IgD-negative memory B cell (primary cell): ENCODE data around the gene NBEA. TPM values are rescaled to one million over a fixed set of nuclear protein-coding genes. Genes with fewer than 3 reads are reported as not detected.

Experiments used
- H3K27ac Mint-ChIP-seq, 3 donors: one replicate each; pipeline ENCODE4 v1.8.0; 2020 to 2022; ENCODE audit warnings: mild to moderate bottlenecking in 3 of 3, mixed read lengths in 3 of 3, moderate library complexity in 1 of 3
- H3K27me3 Mint-ChIP-seq: one replicate; pipeline ENCODE4 v1.8.0; 2021; ENCODE audit warnings: mixed read lengths
- H3K36me3 Mint-ChIP-seq: one replicate; pipeline ENCODE4 v1.8.0; 2020; ENCODE audit warnings: mild to moderate bottlenecking, mixed read lengths
- H3K4me1 Mint-ChIP-seq, 3 donors: one replicate each; pipeline ENCODE4 v1.8.0; 2020 to 2022; ENCODE audit warnings: mixed read lengths in 3 of 3, mild to moderate bottlenecking in 1 of 3
- H3K4me3 Mint-ChIP-seq, 4 donors: one replicate each; pipeline ENCODE4 v1.8.0; 2020 to 2022; ENCODE audit warnings: mild to moderate bottlenecking in 4 of 4, mixed read lengths in 4 of 4, moderate library complexity in 3 of 4
- H3K9me3 Mint-ChIP-seq, 3 donors: one replicate each; pipeline ENCODE4 v1.8.0; 2020 to 2021; ENCODE audit warnings: mixed read lengths in 3 of 3, mild to moderate bottlenecking in 1 of 3
- polyA plus RNA-seq: library from polyadenylated mRNA; unstranded; fragments of 300-500 nt; fragmentation: Illumina TruSeq; gene quantifications from one replicate; pipeline ENCODE4 v1.2.3, GENCODE V29; 2021

The NBEA gene
- polyA plus RNA-seq, 1 donor from 2014 or later: 0.61 TPM

DNA sequence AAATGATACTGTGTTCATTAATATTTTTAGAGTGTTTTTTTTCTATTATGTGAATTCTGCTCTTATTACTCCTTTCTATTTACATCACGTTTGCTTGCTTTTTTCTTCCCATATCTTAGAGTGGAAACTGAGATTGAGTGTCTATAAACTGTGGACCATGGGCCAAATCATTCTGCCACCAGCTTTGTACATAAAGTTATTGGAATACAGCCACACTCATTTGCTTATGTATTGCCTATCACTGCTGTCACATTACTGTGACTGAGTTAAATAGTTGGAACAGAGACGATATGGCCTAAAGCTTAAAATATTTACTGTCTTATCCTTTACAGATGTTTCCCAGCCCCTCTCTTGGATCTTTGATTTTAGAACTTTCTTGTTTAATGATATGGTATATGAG, 274.1 kb downstream of the NBEA start:
- Mint-ChIP-seq H3K4me3 (no peak overlapping the region), H3K9me3 (peaks cover 0 to 3% (median 0%) of the 10 kb centered on the region in 3 donors), H3K36me3 (peaks cover 8% of the 10 kb centered on the region), H3K4me1 (no peaks in the 10 kb centered on the region), H3K27me3 (no peaks in the 10 kb centered on the region), H3K27ac (no peak overlapping the region)

DNA sequence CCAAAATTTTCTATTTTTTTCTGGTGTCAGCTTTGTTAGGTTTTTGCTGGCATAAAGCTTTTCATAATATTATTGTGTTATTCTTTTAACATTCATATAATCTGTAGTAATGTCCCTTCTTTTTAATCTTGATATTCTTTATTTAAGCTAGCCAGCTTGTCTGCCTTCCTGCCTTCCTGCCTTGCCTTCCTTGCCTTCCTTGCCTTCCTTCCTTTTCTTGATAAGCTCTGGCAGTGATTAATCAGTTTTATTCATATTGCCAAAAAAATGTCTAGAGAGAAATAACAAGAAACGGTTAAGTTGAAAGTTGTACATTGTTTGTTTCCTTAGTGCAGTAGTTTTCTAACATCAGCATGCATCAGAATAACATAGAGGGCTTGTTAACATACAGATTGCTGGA, 277.0 kb downstream of the NBEA start:
- H3K27me3 Mint-ChIP-seq: no peaks in the 10 kb centered on the region
- H3K27ac Mint-ChIP-seq: peak overlapping the region in 1 of 3 donors; percentile 63
- no peaks in the 10 kb centered on the region for H3K4me1 Mint-ChIP-seq
- H3K4me3 Mint-ChIP-seq: no peak overlapping the region
- peaks cover 0 to 3% (median 0%) of the 10 kb centered on the region in 3 donors for H3K9me3 Mint-ChIP-seq
- H3K36me3 Mint-ChIP-seq: peaks cover 9% of the 10 kb centered on the region

- H3K4me1 Mint-ChIP-seq: no peaks in the 10 kb centered on the region
- no peak overlapping the region for H3K27ac Mint-ChIP-seq
- H3K4me3 Mint-ChIP-seq: no peak overlapping the region
- H3K36me3 Mint-ChIP-seq: peaks cover 4% of the 10 kb centered on the region
- H3K9me3 Mint-ChIP-seq: peaks cover 0 to 3% (median 0%) of the 10 kb centered on the region in 3 donors
- H3K27me3 Mint-ChIP-seq: no peaks in the 10 kb centered on the region
These were observed 283.1 kb downstream of the NBEA start for GRCh38 chr13:35225159-35225558.

- H3K4me3 Mint-ChIP-seq: no peak overlapping the region
- H3K27me3 Mint-ChIP-seq: no peaks in the 10 kb centered on the region
- H3K9me3 Mint-ChIP-seq: peaks cover 0 to 3% (median 0%) of the 10 kb centered on the region in 3 donors
- no peaks in the 10 kb centered on the region for H3K4me1 Mint-ChIP-seq
- peaks cover 4% of the 10 kb centered on the region for H3K36me3 Mint-ChIP-seq
- no peak overlapping the region for H3K27ac Mint-ChIP-seq
These were observed 283.5 kb downstream of the NBEA start for GRCh38 chr13:35225582-35225981.

DNA sequence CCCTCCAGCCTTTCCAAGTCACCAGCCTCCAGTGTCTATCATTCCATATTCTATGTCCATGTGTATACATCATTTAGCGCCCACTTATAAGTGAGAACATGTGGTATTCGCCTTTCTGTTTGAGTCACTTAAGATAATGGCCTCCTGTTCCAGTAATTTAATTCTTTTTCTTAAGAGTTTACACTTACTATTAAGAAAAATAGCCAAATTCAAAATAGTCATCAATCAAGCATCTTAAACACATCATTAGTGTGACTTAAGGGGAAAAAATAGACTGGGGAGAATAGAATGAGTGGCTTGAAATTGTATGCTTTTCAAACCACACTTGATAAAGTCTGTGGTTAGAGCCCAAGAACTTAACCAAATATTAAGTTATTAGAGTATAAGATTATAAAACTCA, 286.5 kb downstream of the NBEA start:
- no peak overlapping the region for H3K27ac Mint-ChIP-seq
- no peaks in the 10 kb centered on the region for H3K27me3 Mint-ChIP-seq
- no peaks in the 10 kb centered on the region for H3K9me3 Mint-ChIP-seq
- H3K4me1 Mint-ChIP-seq: no peaks in the 10 kb centered on the region
- H3K4me3 Mint-ChIP-seq: no peak overlapping the region
- H3K36me3 Mint-ChIP-seq: no peaks in the 10 kb centered on the region

DNA sequence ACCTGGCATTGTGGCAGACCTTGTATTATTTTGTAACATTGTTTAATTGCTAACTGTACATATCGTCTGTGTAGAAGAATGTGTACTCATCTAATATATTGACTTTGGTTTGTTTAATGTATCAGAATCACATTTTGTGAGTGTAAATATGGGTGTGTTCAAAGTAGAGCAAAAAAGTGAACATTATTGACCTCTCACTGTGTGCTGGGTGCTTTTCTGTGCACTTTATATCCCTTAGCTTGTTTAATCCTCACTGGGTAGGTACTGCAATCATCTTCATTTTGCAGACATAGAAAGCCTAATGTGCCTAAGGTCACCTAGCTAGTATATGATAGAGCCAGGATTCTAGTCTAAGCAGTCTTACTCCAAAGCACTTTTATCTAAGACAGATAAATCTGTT, 289.4 kb downstream of the NBEA start:
- Mint-ChIP-seq H3K4me1 (peaks cover 0 to 2% (median 0%) of the 10 kb centered on the region in 3 donors), H3K27ac (no peak overlapping the region), H3K9me3 (no peaks in the 10 kb centered on the region), H3K36me3 (peaks cover 6% of the 10 kb centered on the region), H3K27me3 (no peaks in the 10 kb centered on the region), H3K4me3 (no peak overlapping the region)

- H3K9me3 Mint-ChIP-seq: peaks cover 0 to 3% (median 0%) of the 10 kb centered on the region in 3 donors
- no peak overlapping the region for H3K27ac Mint-ChIP-seq
- H3K4me1 Mint-ChIP-seq: peaks cover 0 to 2% (median 0%) of the 10 kb centered on the region in 3 donors
- no peaks in the 10 kb centered on the region for H3K27me3 Mint-ChIP-seq
- peaks cover 9% of the 10 kb centered on the region for H3K36me3 Mint-ChIP-seq
- H3K4me3 Mint-ChIP-seq: no peak overlapping the region
These were observed 296.2 kb downstream of the NBEA start for GRCh38 chr13:35238274-35238673.

DNA sequence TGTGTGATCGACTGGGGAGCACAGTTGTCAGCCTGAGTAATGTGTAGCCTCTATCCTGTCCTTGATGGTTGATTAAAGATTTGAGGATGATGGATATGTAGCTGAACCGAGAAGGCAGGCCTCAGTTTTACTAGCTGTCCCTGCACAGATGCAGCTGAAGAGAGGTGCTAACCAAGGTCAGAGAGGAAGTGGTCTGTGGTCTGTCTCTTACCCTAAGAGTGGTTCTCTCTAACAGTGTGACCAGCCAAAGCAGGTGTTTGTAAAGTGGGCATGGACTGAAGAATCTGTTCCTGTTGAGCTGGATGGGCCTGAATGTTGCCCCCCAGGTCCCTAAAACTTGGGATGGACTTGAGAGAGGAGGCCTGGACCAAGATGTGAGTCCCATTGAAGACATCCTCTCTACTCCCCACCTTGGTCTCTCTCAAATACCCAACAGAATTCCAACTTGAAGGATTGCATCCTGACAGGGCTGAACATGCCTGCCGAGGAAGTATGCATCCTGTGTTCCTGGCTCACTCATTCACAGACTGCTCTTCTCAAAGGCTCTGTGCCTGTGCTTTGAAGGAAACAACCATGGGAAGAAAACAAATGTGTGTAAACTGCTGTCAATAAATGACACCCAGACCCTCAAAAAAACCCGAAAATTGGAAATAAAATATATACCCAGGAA, 310.6 kb downstream of the NBEA start:
- Mint-ChIP-seq H3K9me3 (peaks cover 0 to 5% (median 3%) of the 10 kb centered on the region in 3 donors), H3K36me3 (peaks cover 3% of the 10 kb centered on the region), H3K27me3 (no peaks in the 10 kb centered on the region), H3K4me3 (peak overlapping the region in 1 of 4 donors; percentile 45), H3K4me1 (peaks cover 0 to 8% (median 8%) of the 10 kb centered on the region in 3 donors), H3K27ac (no peak overlapping the region)

GRCh38 chr13:35255241-35255640, 313.2 kb downstream of the NBEA start:
- Mint-ChIP-seq H3K9me3 (peaks cover 0 to 3% (median 3%) of the 10 kb centered on the region in 3 donors), H3K27me3 (no peaks in the 10 kb centered on the region), H3K4me1 (peaks cover 0 to 8% (median 8%) of the 10 kb centered on the region in 3 donors), H3K4me3 (no peak overlapping the region), H3K36me3 (peaks cover 3% of the 10 kb centered on the region), H3K27ac (no peak overlapping the region)

DNA sequence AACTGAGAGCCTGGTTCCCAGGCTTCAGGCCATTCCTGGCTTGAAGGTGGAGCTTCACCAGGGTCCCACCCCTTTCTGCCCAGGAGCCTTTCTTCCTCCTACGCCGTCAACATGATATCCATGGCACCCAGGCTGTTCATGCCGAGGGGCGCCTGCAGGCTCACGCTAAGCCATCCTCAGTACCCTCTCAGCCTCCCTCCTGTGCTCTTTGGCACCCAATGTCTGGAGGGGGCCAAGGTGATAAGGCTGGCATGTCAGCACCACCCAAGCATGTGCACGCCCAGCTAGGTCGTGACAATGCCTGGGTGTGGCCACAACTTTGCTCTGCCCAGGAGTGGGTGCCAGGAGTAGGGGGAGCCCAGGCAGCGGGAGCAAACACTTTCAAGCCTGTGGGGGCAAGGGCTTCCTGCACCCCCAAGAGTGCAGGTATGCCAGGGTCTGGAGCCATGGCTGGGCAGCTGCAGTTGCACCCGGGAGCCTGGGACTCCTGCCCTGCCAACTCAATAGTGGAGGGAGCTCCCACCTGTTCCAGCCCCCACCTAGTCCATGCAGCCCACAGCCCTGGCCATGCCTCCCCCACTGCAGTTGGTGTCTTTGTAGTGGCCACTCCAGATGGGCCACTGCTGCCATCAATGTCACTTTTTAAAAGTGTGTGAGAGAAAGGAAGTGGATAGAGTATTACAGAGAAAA, 314.5 kb downstream of the NBEA start:
- H3K27me3 Mint-ChIP-seq: no peaks in the 10 kb centered on the region

DNA sequence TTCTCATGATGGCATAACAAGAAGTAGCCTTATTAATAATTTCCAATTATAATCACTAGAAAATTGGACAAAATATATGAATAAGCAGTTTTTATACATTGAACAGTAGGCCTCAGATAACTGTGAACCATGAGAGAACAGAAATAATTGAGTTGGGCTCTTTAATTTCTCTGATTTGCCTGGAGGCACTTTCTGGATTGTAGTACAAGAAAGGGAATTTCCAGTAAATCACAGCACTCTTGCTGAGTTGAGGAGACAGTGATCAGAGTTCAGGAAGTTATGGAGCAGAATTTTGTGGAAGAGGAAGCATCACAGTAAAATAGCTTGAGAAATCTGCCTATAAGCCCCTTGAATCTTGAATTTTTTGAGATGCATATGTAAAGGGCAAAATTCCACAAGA, 318.2 kb downstream of the NBEA start:
- Mint-ChIP-seq H3K4me3 (no peak overlapping the region), H3K36me3 (peaks cover 3% of the 10 kb centered on the region), H3K4me1 (no peaks in the 10 kb centered on the region), H3K27me3 (no peaks in the 10 kb centered on the region), H3K27ac (no peak overlapping the region), H3K9me3 (peaks cover 0 to 21% (median 7%) of the 10 kb centered on the region in 3 donors)

More for the DNA sequence above, 314.5 kb downstream of the NBEA start:
- peaks cover 0 to 8% (median 8%) of the 10 kb centered on the region in 3 donors for H3K4me1 Mint-ChIP-seq
- H3K4me3 Mint-ChIP-seq: no peak overlapping the region
- no peak overlapping the region for H3K27ac Mint-ChIP-seq
- peaks cover 1% of the 10 kb centered on the region for H3K36me3 Mint-ChIP-seq
- H3K9me3 Mint-ChIP-seq: peaks cover 0 to 3% (median 0%) of the 10 kb centered on the region in 3 donors

DNA sequence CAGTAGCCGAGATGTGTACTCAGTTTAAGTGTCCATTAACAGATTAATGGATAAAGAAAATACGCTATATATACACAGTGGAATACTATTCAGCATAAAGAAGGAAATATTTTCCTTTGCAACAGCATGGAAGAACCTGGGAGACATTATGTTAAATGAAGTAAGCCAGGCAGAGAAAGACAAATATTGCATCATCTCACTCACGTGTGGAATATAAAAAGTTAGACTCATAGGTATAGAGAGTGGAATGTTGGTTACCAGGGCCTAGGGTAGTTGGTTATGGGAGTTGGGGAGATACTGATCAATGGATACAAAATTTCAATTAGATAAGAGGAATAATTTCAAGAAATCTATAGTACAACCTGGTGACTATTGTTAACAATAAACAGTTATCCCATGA, 324.3 kb downstream of the NBEA start:
- Mint-ChIP-seq H3K4me3 (no peak overlapping the region), H3K9me3 (peaks cover 5 to 31% (median 15%) of the 10 kb centered on the region in 3 donors), H3K4me1 (no peaks in the 10 kb centered on the region), H3K27ac (no peak overlapping the region), H3K36me3 (peaks cover 10% of the 10 kb centered on the region), H3K27me3 (no peaks in the 10 kb centered on the region)

- H3K36me3 Mint-ChIP-seq: peaks cover 1% of the 10 kb centered on the region
- H3K27ac Mint-ChIP-seq: no peak overlapping the region
- no peak overlapping the region for H3K4me3 Mint-ChIP-seq
- no peaks in the 10 kb centered on the region for H3K27me3 Mint-ChIP-seq
- peaks cover 0 to 5% (median 0%) of the 10 kb centered on the region in 3 donors for H3K9me3 Mint-ChIP-seq
- no peaks in the 10 kb centered on the region for H3K4me1 Mint-ChIP-seq
These were observed 336.8 kb downstream of the NBEA start for GRCh38 chr13:35278917-35279316.

- no peaks in the 10 kb centered on the region for H3K4me1 Mint-ChIP-seq
- peaks cover 1% of the 10 kb centered on the region for H3K36me3 Mint-ChIP-seq
- no peaks in the 10 kb centered on the region for H3K27me3 Mint-ChIP-seq
- peaks cover 0 to 5% (median 0%) of the 10 kb centered on the region in 3 donors for H3K9me3 Mint-ChIP-seq
- no peak overlapping the region for H3K27ac Mint-ChIP-seq
- H3K4me3 Mint-ChIP-seq: no peak overlapping the region
These were observed 337.4 kb downstream of the NBEA start for GRCh38 chr13:35279500-35279899.

DNA sequence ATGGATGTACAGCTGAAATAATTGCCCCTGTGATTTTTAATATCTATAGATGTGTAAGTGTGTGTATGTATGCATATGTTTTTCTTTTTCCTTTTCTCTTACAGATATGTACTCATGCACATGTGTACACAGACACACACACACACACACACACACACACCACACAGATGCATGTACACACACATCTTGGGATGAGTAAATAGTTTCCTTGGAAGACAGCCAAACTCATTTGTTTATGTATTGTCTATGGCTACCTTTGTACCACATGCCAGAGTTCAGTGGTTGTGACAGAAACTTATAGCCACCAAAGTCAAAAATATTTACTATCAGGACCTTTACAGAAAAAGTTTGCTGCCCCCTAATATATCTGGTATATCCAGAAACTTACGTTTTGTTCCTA, 341.8 kb downstream of the NBEA start:
- no peaks in the 10 kb centered on the region for H3K36me3 Mint-ChIP-seq
- no peak overlapping the region for H3K4me3 Mint-ChIP-seq
- no peaks in the 10 kb centered on the region for H3K4me1 Mint-ChIP-seq
- no peaks in the 10 kb centered on the region for H3K9me3 Mint-ChIP-seq
- H3K27ac Mint-ChIP-seq: no peak overlapping the region
- H3K27me3 Mint-ChIP-seq: no peaks in the 10 kb centered on the region

GRCh38 chr13:35285677-35286076, 343.6 kb downstream of the NBEA start:
- Mint-ChIP-seq H3K27ac (no peak overlapping the region), H3K4me3 (no peak overlapping the region), H3K27me3 (no peaks in the 10 kb centered on the region), H3K36me3 (no peaks in the 10 kb centered on the region), H3K9me3 (no peaks in the 10 kb centered on the region), H3K4me1 (no peaks in the 10 kb centered on the region)
